Activated naive CD4-positive, alpha-beta T cell treated with anti-CD3 and anti-CD28 coated beads, Interleukin-2, amount 50 U/mL, for 72 hours (primary cell): ENCODE measurements around the gene RAX. TPM values are rescaled to one million over a fixed set of nuclear protein-coding genes. Genes with fewer than 3 reads are reported as not detected.

Source experiments
- ATAC-seq, 2 donors: fragments of 150-1000 bp; cut with Tn5 transposase; 2 replicates each; pipeline ENCODE4 v1.10.0; 2021; ENCODE audit warnings: mild to moderate bottlenecking in 2 of 2, moderate library complexity in 2 of 2
- DNase-seq, 2 donors: peaks; one replicate each; pipeline ENCODE4 v3.0.0; 2021 to 2022; ENCODE audit warnings: low spot score in 2 of 2
- H3K27ac Mint-ChIP-seq, 2 donors: one replicate each; pipeline ENCODE4 v1.8.0; 2022; ENCODE audit warnings: mild to moderate bottlenecking in 2 of 2, mixed read lengths in 2 of 2
- H3K36me3 Mint-ChIP-seq, 2 donors: one replicate each; pipeline ENCODE4 v1.8.0; 2022; ENCODE audit warnings: mixed read lengths in 2 of 2
- H3K9me3 Mint-ChIP-seq, 2 donors: one replicate each; pipeline ENCODE4 v1.8.0; 2022; ENCODE audit warnings: mixed read lengths in 2 of 2
- total RNA-seq, 2 donors: library from RNA; stranded (reverse); gene quantifications; one replicate each; pipeline ENCODE4 v1.2.3, GENCODE V29; 2022

Gene RAX
- total RNA-seq, 2 donors from 2014 or later = 0.56 TPM; not detected in 1

DNA sequence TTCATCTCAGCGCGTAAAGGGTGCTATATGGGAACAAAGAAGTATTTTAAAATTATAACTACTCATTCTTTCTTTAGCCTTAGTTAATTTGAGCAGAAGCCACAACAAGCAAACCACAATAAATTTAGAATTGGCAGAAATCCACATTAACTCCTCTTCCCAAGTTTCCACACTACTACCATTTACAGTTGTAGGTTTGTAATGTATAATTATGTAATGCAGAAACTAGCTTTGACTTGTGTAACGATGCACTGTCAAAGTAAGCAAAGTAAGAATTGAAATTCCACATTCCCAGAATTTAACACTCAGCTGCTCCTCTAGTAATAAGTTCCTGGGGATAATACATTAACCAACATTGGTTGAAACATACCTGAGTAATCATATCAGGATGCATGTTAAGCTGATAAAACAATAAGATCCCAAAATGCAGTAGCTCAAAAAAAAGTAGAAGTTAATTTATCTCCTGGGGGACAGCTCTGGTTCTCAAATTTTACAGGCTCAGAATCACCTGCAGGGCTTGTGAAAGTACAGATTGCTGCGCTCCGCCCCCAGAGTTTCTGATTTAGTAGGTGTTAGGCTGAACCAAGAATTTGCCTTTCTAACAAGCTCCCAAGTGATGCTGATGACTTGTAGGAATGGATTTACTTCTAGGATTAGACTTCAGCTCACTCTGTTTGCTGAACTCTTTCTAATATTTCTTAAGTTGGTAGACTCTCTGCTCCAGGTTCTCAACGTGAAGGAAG lies 43.4 kb downstream of the RAX start:
- no peaks in the 10 kb centered on the region for H3K36me3 Mint-ChIP-seq
- DNase-seq (no peak), ATAC-seq (peak in 1 of 2 donors; percentile 59)
- H3K9me3 Mint-ChIP-seq = no peaks in the 10 kb centered on the region
- no peak overlapping the region for H3K27ac Mint-ChIP-seq

DNA sequence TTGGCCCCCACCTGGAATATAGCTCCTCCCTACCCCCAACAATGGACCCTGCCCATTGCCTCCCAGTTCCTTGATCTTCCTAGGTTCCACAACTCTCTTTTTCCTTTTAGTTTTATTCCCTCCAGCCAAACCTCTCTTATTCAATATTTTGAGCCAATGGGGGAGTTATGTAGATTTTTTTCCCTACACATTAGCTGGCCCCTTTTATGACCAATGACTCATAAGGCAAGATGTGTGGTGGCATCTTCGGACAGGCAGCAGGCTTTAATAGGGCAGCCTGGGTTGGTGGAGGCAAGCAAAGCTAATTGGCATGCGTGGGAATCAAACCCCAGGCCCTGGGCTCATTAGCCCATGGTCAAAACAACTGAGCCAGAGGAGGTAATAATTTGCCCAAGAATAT lies 44.1 kb downstream of the RAX start:
- DNase-seq (no peak), ATAC-seq (no peak)
- H3K9me3 Mint-ChIP-seq = no peaks in the 10 kb centered on the region
- no peak overlapping the region for H3K27ac Mint-ChIP-seq
- no peaks in the 10 kb centered on the region for H3K36me3 Mint-ChIP-seq

DNA sequence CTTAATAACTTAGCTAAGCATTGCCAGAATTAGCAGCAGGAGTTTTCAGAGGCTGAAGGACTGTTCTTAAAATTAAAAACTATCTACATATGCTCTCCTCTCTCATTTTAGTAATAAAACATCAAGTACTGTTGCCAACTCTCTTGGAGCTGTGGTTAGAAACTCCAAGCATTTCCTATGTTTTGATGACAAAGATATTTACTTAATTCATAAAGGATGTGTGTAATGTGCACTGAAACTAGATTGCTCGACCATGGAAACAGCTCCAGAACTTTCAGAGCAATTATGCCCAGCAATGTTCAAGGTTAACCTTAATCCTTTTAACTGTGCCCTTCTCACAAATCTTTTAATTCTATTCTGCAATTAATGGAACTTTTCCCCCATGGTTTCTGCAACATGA lies 44.9 kb downstream of the RAX start:
- Mint-ChIP-seq H3K27ac (no peak overlapping the region), H3K36me3 (no peaks in the 10 kb centered on the region), H3K9me3 (no peaks in the 10 kb centered on the region)
- ATAC-seq (no peak), DNase-seq (no peak)

DNA sequence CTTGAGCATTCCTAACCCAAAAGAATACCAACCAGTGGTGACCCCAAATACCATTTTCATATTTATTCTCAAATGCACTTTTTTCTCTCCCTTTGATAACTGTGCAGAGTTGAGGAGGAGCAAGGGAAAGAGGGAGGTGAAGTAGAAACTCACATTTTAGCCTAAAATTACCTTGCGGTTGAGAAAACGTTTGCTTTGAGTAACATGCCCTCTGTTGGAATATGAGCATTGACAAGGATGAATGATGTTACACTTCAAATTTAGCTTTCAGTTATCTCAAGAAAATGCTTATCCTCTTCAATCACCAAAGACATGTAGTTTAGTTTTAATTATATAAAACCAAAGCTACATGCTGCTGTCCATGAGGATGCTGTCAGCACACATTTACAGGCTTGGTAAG lies 50.9 kb downstream of the RAX start:
- no peak overlapping the region for H3K27ac Mint-ChIP-seq
- H3K36me3 Mint-ChIP-seq = no peaks in the 10 kb centered on the region
- H3K9me3 Mint-ChIP-seq = no peaks in the 10 kb centered on the region
- no peak for ATAC-seq
- DNase-seq = no peak

DNA sequence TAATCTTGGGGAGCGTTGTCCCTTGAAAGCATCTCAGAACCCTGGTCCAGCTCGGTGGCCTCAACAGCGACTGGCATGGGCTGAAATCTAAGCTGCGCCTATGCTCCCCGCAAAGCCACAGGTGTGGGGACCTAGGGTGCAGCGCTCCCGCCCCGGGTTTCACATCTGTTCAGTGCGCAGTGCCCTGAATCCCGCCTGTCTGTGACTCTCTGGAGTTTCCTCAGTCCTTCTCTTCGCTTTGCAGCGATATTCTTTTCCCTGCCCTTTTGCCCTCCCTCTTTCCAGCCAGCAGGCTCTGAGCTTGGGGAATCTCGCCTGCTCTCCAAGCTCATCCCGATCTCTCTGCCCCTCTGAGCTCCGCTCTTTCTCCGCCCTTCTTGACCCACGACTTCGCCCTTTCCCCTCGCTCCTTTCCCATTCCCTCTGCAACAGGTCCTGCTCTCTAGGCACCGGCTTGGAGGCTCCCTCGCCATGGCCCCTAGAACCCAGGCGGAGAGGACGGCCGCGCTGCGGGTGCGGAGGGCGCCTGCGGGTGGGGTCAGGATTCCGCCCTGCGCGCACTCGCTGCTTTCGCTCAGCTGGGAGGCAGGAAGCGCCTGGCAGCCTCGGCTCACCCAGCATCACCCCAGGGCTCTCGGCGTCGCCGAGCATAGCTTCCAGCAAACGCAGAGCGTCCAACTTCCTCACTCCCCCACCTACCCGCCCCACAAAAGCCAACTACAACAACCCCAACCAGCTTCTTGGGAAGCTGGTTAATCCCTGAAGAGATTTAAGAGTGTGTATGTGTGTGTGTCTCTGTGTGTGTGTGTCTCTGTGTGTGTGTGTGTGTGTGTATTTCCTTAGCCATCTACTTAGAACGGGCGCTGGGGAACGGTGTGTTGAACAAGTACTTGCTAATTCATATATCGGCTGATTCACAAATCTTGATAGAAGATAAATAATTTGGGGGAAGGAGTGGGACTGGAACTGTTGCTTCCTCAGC lies 52.2 kb downstream of the RAX start:
- Mint-ChIP-seq H3K27ac (no peak overlapping the region), H3K9me3 (no peaks in the 10 kb centered on the region), H3K36me3 (no peaks in the 10 kb centered on the region)
- ATAC-seq (peak in 1 of 2 donors; percentile 34), DNase-seq (no peak)

DNA sequence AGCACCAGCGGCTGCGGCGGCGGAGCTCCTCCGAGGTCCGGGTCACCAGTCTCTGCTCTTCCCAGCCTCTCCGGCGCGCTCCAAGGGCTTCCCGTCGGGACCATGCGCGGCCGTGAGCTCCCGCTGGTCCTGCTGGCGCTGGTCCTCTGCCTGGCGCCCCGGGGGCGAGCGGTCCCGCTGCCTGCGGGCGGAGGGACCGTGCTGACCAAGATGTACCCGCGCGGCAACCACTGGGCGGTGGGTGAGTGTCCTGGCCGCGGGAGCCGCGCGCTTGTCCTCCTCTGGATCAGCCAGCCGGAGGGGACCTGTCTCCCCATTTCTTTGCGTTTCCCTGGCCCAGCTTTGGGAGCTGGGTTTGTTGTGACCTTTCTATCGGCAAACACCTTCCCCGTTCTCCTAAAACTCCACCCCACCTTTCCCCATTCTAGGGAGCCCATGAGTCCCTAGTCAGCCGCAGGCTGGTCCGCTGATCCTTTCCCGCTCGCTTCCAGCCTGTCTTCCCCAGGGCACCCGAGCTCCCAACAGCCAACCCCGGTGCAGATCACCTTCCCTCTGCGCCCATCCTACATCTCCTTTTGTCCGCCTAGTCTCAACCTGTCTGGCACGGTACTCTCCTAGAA lies 53.0 kb downstream of the RAX start:
- DNase-seq (no peak), ATAC-seq (no peak)
- Mint-ChIP-seq H3K27ac (no peak overlapping the region), H3K9me3 (no peaks in the 10 kb centered on the region), H3K36me3 (no peaks in the 10 kb centered on the region)

DNA sequence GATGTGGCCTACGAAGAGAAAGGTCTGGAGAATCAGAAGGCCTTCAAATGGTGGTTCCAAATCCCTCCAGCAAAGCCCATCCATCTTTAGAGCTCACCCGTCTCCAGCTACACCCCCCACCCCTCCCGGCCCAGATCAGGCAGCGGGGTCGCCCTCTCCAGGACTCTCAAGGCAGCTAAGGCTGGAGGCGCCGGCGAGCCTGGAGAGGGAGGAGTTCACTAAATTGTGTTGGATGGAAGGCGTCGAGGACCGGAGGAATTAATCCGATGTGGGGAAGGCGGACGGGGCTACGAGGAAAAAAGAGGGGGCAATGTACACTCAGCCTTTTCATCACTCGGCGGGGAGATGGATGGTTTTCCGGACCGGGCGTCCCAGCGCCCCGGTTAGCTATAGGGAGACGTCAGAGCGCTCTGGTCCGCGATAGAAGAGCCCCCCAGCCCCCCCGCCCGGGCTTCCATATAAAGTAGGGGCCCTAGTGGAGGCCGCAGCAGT lies 53.5 kb downstream of the RAX start, which contains the start of gene GRP:
Gene GRP, plus strand, starts transcription at position 487 of the 492 bp plus-strand sequence. CDS start 108 bp downstream, outside the sequence.
- ATAC-seq = no peak
- Mint-ChIP-seq H3K9me3 (no peaks in the 10 kb centered on the region), H3K27ac (no peak within 1 kb of the TSS)

DNA sequence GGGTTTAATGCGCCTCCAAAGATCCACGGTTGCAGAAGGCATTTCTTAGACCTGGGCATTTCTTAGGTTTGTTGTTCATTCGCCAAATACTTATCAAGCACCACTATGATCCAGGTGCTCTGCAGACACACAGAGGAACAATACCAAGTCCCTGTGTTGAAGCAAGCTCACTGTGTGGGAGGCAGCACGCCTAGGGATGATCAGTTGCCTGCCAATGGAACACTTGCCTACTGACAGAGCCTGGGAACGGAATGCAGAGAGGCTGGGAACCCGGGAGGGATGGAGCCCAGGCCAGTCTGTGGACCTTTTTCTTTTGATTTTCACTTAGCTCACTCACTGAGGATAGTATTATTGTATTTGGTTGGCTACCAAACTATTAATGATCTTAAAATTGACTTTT lies 55.2 kb downstream of the RAX start:
- DNase-seq = no peak
- no peak for ATAC-seq
- no peaks in the 10 kb centered on the region for H3K36me3 Mint-ChIP-seq
- no peak overlapping the region for H3K27ac Mint-ChIP-seq
- H3K9me3 Mint-ChIP-seq = no peaks in the 10 kb centered on the region

More for the DNA sequence above, 53.5 kb downstream of the RAX start, which contains the start of gene GRP:
- no peaks in the 10 kb centered on the region for H3K36me3 Mint-ChIP-seq
- no peak for DNase-seq

Other genes with a start within 250 kb of the RAX start
- 10 to 100 TPM; 33.8 to 52.9 TPM for gene SEC11C, start 133.6 kb downstream of the RAX start, total RNA-seq
- gene GRP, start 53.3 kb downstream of the RAX start, total RNA-seq = not detected
- not detected for gene CPLX4, start 45.2 kb upstream of the RAX start, total RNA-seq
- 100 to 1,000 TPM; 141 to 144 TPM for gene LMAN1, start 85.8 kb upstream of the RAX start, total RNA-seq